CD4-positive, alpha-beta memory T cell (primary cell): ENCODE data around the gene DST. TPM values are rescaled to one million over a fixed set of nuclear protein-coding genes. Genes with fewer than 3 reads are reported as not detected.
"Not testable (repeated sequence)": the region's sequence is repeated elsewhere in the genome, so short reads cannot be mapped to it uniquely, and the experiment has no call there.

Source experiments
- CTCF ChIA-PET: fragments of 350-600 bp; sonication (Branson Sonifier 250); formaldehyde crosslinking; loops from one replicate; lab custom pipeline; 2021; ENCODE audit warnings: inconsistent platforms; ENCODE audit not compliant: partially characterized antibody; lab: Charles Lee
- POLR2A ChIA-PET: fragments of 350-600 bp; sonication (Branson Sonifier 250); formaldehyde crosslinking; loops from one replicate; lab custom pipeline; 2021; ENCODE audit not compliant: partially characterized antibody; lab: Charles Lee
- DNase-seq, 5 donors: peaks; one replicate each; pipeline versions ENCODE4 v3.0.0 to v3.0.0-alpha.2; 2020 to 2022; ENCODE audit warnings: mixed read lengths in 1 of 5
- H3K27ac ChIP-seq: one replicate; pipeline ENCODE4 v1.7.0; 2013; ENCODE audit warnings: low read depth, low read length
- H3K27me3 ChIP-seq: 2 replicates; pipeline ENCODE4 v1.7.0; 2013; ENCODE audit warnings: mild to moderate bottlenecking, low read length, moderate library complexity; ENCODE audit not compliant: insufficient read depth
- H3K36me3 ChIP-seq: 2 replicates; pipeline ENCODE4 v1.7.0; 2013; ENCODE audit warnings: mild to moderate bottlenecking, low read length, moderate library complexity; ENCODE audit not compliant: insufficient read depth
- H3K4me1 ChIP-seq: 2 replicates; pipeline ENCODE4 v1.7.0; 2013; ENCODE audit warnings: mild to moderate bottlenecking, low read length, moderate library complexity; ENCODE audit not compliant: insufficient read depth
- H3K4me3 ChIP-seq, 2 donors: one replicate each; pipeline ENCODE4 v1.7.0; 2013; ENCODE audit warnings: low read length in 2 of 2, mild to moderate bottlenecking in 1 of 2
- H3K9me3 ChIP-seq, 2 donors: one replicate each; pipeline ENCODE4 v1.7.0; 2013; ENCODE audit warnings: low read length in 2 of 2, control low read depth in 1 of 2; ENCODE audit not compliant: control insufficient read depth in 1 of 2
- H3K27ac Mint-ChIP-seq, 7 donors: one replicate each; pipeline ENCODE4 v1.8.0; 2020 to 2021; ENCODE audit warnings: mixed read lengths in 7 of 7, mild to moderate bottlenecking in 6 of 7, inconsistent platforms in 3 of 7, moderate library complexity in 3 of 7
- H3K27me3 Mint-ChIP-seq, 2 donors: one replicate each; pipeline ENCODE4 v1.8.0; 2020 to 2021; ENCODE audit warnings: mixed read lengths in 2 of 2
- H3K36me3 Mint-ChIP-seq, 2 donors: one replicate each; pipeline ENCODE4 v1.8.0; 2020 to 2021; ENCODE audit warnings: mixed read lengths in 2 of 2, inconsistent platforms in 1 of 2, mild to moderate bottlenecking in 1 of 2
- H3K4me1 Mint-ChIP-seq, 4 donors: one replicate each; pipeline ENCODE4 v1.8.0; 2020 to 2021; ENCODE audit warnings: mixed read lengths in 4 of 4, mild to moderate bottlenecking in 1 of 4
- H3K4me3 Mint-ChIP-seq, 8 donors: one replicate each; pipeline ENCODE4 v1.8.0; 2020 to 2021; ENCODE audit warnings: mixed read lengths in 8 of 8, mild to moderate bottlenecking in 7 of 8, moderate library complexity in 6 of 8, inconsistent platforms in 3 of 8
- H3K9me3 Mint-ChIP-seq, 8 donors: one replicate each; pipeline ENCODE4 v1.8.0; 2020 to 2021; ENCODE audit warnings: mixed read lengths in 8 of 8, mild to moderate bottlenecking in 5 of 8, inconsistent platforms in 3 of 8, moderate library complexity in 1 of 8
- intact Hi-C: fragments of 100-400 bp; cut with micrococcal nuclease; formaldehyde crosslinking; loops from one replicate; pipeline ENCODE4 v1.15.1; 2023
- polyA plus RNA-seq, 2 donors: library from polyadenylated mRNA; unstranded; fragments of 300-500 nt; fragmentation: Illumina TruSeq; gene quantifications; one replicate each; pipeline ENCODE4 v1.2.3, GENCODE V29; 2021
- total RNA-seq, 2 experiments: library from RNA; stranded (reverse); gene quantifications; one replicate each; pipeline ENCODE4 v1.2.3, GENCODE V29; 2021

Gene DST
- total and polyA plus RNA-seq, 4 experiments from 2014 or later: 1.1 to 8.8 (median 5.2) TPM

DNA sequence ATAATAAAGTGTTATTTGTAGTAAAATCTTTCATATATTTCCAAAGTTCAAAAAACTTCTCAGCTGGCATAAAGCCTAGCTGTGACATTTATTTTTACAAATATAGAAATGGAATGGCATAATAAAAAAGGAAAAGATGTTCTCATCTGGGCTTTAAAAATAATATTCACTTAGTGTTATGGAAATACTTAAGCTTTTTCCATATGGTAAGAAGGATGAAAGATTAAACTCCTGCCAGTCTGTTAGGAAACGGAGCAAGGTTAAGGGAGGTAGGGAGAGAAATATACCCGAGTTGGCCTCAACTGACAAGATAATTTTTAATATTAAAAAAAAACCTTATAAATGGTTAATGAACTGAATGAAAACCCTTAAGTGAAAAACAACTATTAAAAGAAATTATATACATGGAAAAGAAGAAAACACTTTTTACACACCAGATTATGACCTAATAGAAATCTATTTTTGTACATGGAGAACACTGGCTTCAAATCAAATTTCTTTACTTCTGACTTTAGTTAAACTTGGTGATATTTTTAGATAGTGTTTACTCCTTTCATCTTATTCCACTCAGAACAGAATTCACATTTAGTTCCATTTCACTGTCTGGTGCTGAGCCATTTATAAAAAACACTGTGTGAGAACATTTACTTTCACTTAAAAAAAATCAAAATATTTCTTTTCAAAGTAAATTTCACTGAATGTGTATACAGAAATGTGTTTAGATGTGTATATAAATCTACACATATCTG, 137.0 kb downstream of the DST start:
- no peak overlapping the region for H3K27ac ChIP-seq
- Mint-ChIP-seq H3K27ac (no peak overlapping the region), H3K27me3 (no peaks in the 10 kb centered on the region), H3K4me3 (no peak overlapping the region), H3K36me3 (no peaks in the 10 kb centered on the region), H3K4me1 (no peaks in the 10 kb centered on the region), H3K9me3 (peaks cover 0 to 2% (median 0%) of the 10 kb centered on the region in 8 donors)
- no peaks in the 10 kb centered on the region for H3K36me3 ChIP-seq
- no peaks in the 10 kb centered on the region for H3K9me3 ChIP-seq
- intact Hi-C loops: no loop called here
- CTCF ChIA-PET: no interaction called here
- POLR2A ChIA-PET: no interaction called here
- no peaks in the 10 kb centered on the region for H3K4me1 ChIP-seq
- H3K27me3 ChIP-seq: no peaks in the 10 kb centered on the region
- DNase-seq: no peak
- no peak overlapping the region for H3K4me3 ChIP-seq

DNA sequence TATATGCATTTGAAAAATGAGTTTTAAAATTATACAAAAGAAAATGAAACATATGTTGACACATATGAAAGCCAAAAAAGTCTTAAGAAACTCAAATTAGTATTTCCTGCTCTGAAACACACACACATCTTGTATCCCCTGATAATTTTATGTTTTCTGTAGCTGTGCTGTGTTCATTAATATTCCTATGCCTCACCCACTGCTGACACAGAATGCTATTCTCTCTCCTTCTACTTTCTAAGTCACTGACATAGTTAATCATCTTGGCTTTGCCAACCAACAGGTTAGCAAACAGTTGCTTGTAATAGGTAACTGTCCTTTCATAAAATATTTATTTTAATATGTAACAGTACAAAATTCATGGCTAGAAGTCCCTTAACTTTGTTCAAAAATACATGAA, 140.7 kb downstream of the DST start:
- ChIA-PET CTCF (no interaction called here), POLR2A (no interaction called here)
- Histone ChIP-seq H3K4me1 (no peaks in the 10 kb centered on the region), H3K27ac (no peak overlapping the region), H3K4me3 (no peak overlapping the region), H3K27me3 (no peaks in the 10 kb centered on the region), H3K36me3 (no peaks in the 10 kb centered on the region), H3K9me3 (no peaks in the 10 kb centered on the region)
- intact Hi-C loops: no loop called here
- H3K9me3 Mint-ChIP-seq: peaks cover 0 to 2% (median 0%) of the 10 kb centered on the region in 8 donors
- no peak for DNase-seq
- no peak overlapping the region for H3K4me3 Mint-ChIP-seq
- H3K4me1 Mint-ChIP-seq: no peaks in the 10 kb centered on the region
- no peaks in the 10 kb centered on the region for H3K27me3 Mint-ChIP-seq
- H3K36me3 Mint-ChIP-seq: no peaks in the 10 kb centered on the region
- H3K27ac Mint-ChIP-seq: no peak overlapping the region

DNA sequence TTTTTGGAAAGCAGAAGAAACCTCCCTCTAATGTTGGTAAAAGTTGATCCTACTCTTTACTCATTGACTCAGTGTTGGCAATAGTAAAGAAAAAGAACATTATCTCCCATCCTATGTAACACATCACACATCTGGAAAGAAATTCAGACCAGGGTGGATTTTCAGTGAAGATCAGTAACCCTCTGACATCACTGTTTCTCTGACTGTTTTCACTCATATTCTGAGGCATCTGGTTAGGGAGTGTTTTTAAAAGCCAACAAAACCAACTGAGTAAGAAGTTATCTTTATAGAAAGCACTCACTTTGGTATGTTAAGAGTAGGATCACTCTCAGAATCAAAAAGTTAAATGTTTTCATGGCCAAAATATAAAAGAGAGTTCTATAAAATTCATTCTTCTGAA, 143.6 kb downstream of the DST start:
- no peaks in the 10 kb centered on the region for H3K4me1 ChIP-seq
- Mint-ChIP-seq H3K27me3 (no peaks in the 10 kb centered on the region), H3K4me1 (no peaks in the 10 kb centered on the region), H3K36me3 (no peaks in the 10 kb centered on the region), H3K27ac (no peak overlapping the region), H3K9me3 (peaks cover 0 to 4% (median 0%) of the 10 kb centered on the region in 8 donors), H3K4me3 (no peak overlapping the region)
- H3K27me3 ChIP-seq: no peaks in the 10 kb centered on the region
- no peak for DNase-seq
- H3K27ac ChIP-seq: no peak overlapping the region
- ChIA-PET CTCF (no interaction called here), POLR2A (no interaction called here)
- H3K9me3 ChIP-seq: no peaks in the 10 kb centered on the region
- intact Hi-C loops: no loop called here
- H3K36me3 ChIP-seq: no peaks in the 10 kb centered on the region
- no peak overlapping the region for H3K4me3 ChIP-seq

DNA sequence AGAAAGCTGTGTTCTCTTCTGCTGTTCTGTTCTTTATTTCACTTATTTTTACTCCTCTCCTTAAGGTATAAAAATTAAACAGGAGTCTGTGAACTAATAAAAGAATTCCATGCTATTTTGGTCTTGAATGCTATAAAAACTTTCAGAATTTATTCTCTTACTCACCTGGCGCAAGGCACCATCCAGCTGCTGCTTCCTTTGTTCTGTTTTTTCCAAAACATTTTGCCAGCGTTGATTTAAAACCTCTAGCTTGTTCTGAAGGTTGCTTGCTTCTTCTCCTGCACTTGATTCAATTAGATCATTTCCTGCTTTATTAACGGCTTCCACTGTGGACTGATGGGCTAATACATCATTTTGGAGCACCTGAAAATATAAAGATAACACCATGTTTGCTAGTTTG, 145.0 kb downstream of the DST start:
- Mint-ChIP-seq H3K9me3 (peaks cover 0 to 2% (median 0%) of the 10 kb centered on the region in 8 donors), H3K27ac (no peak overlapping the region), H3K4me3 (peak overlapping the region in 1 of 8 donors; percentile 10), H3K4me1 (no peaks in the 10 kb centered on the region), H3K36me3 (no peaks in the 10 kb centered on the region), H3K27me3 (no peaks in the 10 kb centered on the region)
- ChIA-PET POLR2A (no interaction called here), CTCF (no interaction called here)
- Histone ChIP-seq H3K27me3 (no peaks in the 10 kb centered on the region), H3K9me3 (no peaks in the 10 kb centered on the region), H3K4me3 (no peak overlapping the region), H3K27ac (no peak overlapping the region), H3K36me3 (no peaks in the 10 kb centered on the region), H3K4me1 (no peaks in the 10 kb centered on the region)
- intact Hi-C loops: no loop called here
- no peak for DNase-seq

DNA sequence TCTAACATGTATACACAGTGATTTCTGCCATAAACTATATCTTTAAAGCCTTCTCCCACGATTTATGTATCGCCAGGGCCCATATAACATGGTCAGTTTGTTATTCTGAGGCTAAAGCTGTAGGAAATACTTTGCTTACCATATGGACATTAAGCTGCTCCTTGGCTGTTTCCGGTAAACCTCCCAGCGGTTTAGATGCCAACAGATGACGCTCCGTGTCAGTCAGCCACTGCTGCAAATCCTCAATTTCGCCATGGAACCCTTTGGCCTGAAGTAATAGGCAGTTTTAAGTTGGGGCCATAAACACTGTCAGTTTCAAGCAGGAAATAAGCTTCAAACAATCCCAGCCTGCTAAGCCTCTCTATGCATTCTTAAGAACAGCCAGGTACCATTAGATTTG, 145.4 kb downstream of the DST start:
- H3K27me3 Mint-ChIP-seq: no peaks in the 10 kb centered on the region
- no peaks in the 10 kb centered on the region for H3K4me1 Mint-ChIP-seq
- no peaks in the 10 kb centered on the region for H3K36me3 Mint-ChIP-seq
- no peak for DNase-seq
- ChIA-PET CTCF (no interaction called here), POLR2A (no interaction called here)
- intact Hi-C loops: no loop called here
- Histone ChIP-seq H3K36me3 (no peaks in the 10 kb centered on the region), H3K27ac (no peak overlapping the region), H3K4me3 (no peak overlapping the region), H3K9me3 (no peaks in the 10 kb centered on the region), H3K27me3 (no peaks in the 10 kb centered on the region), H3K4me1 (no peaks in the 10 kb centered on the region)
- peaks cover 0 to 2% (median 0%) of the 10 kb centered on the region in 8 donors for H3K9me3 Mint-ChIP-seq
- no peak overlapping the region for H3K27ac Mint-ChIP-seq
- no peak overlapping the region for H3K4me3 Mint-ChIP-seq

DNA sequence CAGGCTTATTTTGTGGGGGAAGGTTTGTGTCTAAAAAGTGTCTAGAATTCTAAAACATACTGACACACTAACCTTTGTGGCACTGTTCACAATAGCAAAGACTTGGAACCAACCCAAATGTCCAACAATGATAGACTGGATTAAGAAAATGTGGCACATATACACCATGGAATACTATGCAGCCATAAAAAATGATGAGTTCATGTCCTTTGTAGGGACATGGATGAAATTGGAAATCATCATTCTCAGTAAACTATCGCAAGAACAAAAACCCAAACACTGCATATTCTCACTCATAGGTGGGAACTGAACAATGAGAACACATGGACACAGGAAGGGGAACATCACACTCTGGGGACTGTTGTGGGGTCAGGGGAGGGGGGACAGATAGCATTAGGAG, 146.0 kb downstream of the DST start:
- CTCF ChIA-PET, H3K4me3 Mint-ChIP-seq, H3K27ac ChIP-seq, H3K27me3 ChIP-seq, H3K9me3 Mint-ChIP-seq, H3K36me3 Mint-ChIP-seq, H3K9me3 ChIP-seq, DNase-seq, H3K36me3 ChIP-seq, POLR2A ChIA-PET, H3K4me1 Mint-ChIP-seq, H3K27me3 Mint-ChIP-seq, H3K27ac Mint-ChIP-seq, H3K4me3 ChIP-seq, intact Hi-C loops, H3K4me1 ChIP-seq: not testable (repeated sequence)

DNA sequence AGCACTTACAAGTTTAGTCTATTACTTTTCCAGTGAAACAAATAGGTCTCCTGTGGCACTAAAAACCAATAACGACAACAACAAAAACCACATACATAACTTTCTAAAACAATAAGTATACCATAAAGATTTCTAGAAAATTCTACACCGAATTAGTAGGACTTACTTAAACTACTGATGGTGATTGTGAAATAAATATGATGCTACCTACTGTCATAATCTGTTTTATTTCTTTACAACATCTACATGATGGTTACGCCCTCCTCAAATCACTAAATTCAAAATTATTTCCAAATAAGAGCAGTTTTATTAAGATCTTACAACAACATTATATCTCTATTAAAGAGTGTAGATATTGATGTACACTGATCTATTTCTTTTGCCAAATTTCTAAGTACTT, 147.0 kb downstream of the DST start:
- no peaks in the 10 kb centered on the region for H3K27me3 Mint-ChIP-seq
- CTCF ChIA-PET: no interaction called here

More for the DNA sequence above, 147.0 kb downstream of the DST start:
- no peak overlapping the region for H3K27ac Mint-ChIP-seq
- Histone ChIP-seq H3K9me3 (no peaks in the 10 kb centered on the region), H3K27me3 (no peaks in the 10 kb centered on the region), H3K36me3 (no peaks in the 10 kb centered on the region), H3K27ac (no peak overlapping the region), H3K4me1 (no peaks in the 10 kb centered on the region), H3K4me3 (no peak overlapping the region)
- no peak overlapping the region for H3K4me3 Mint-ChIP-seq
- no peaks in the 10 kb centered on the region for H3K4me1 Mint-ChIP-seq
- no peaks in the 10 kb centered on the region for H3K36me3 Mint-ChIP-seq
- POLR2A ChIA-PET: no interaction called here
- peaks cover 0 to 2% (median 0%) of the 10 kb centered on the region in 8 donors for H3K9me3 Mint-ChIP-seq
- DNase-seq: no peak
- intact Hi-C loops: no loop called here
